Tibial nerve (tissue), 4 donors: ENCODE data around the gene FGFR1OP2. TPM values are rescaled to one million over a fixed set of nuclear protein-coding genes. Genes with fewer than 3 reads are reported as not detected.

ENCODE experiments used
- DNase-seq, 2 donors: peaks; one replicate each; pipeline ENCODE4 v3.0.0-alpha.2; 2019; ENCODE audit warnings: low spot score in 2 of 2
- H3K27ac ChIP-seq, 4 donors: fragments of 200-600 bp; sonication (generic) in 3 of 4; one replicate each; pipeline ENCODE4 v1.5.1; 2017 to 2019; ENCODE audit warnings: mild to moderate bottlenecking in 1 of 4
- H3K27me3 ChIP-seq, 2 donors: fragments of 200-600 bp; sonication (generic) in 1 of 2; one replicate each; pipeline versions ENCODE4 v1.5.1 to v1.6.0; 2017 to 2019
- H3K36me3 ChIP-seq, 3 donors: fragments of 200-600 bp; sonication (generic); one replicate each; pipeline ENCODE4 v1.5.1; 2018 to 2019
- H3K4me1 ChIP-seq, 4 donors: fragments of 200-600 bp; sonication (generic) in 3 of 4; one replicate each; pipeline ENCODE4 v1.5.1; 2017 to 2019
- H3K4me3 ChIP-seq, 4 donors: fragments of 200-600 bp; sonication (generic) in 3 of 4; one replicate each; pipeline ENCODE4 v1.5.1; 2017 to 2019; ENCODE audit warnings: mild to moderate bottlenecking in 1 of 4, moderate library complexity in 1 of 4
- H3K9me3 ChIP-seq, 4 donors: fragments of 200-600 bp; sonication (generic) in 3 of 4; one replicate each; pipeline ENCODE4 v1.5.1; 2017 to 2019
- EP300 ChIP-seq, 2 donors: sonication (generic); formaldehyde crosslinking; IDR thresholded peaks; one replicate each; pipeline ENCODE4 v1.6.1; 2017; ENCODE audit warnings: antibody characterized with exemption in 2 of 2, mild to moderate bottlenecking in 1 of 2
- POLR2A ChIP-seq, 2 donors: fragments of 450-650 bp; IDR thresholded peaks; one replicate each; pipeline ENCODE4 v1.6.1; 2017; ENCODE audit warnings: antibody characterized with exemption in 2 of 2, mild to moderate bottlenecking in 2 of 2, moderate library complexity in 2 of 2
- WGBS, 2 donors: methylation state at CpG; one replicate each; pipeline ENCODE4 v1.1.5; 2018; 5-methylcytosine and 5-hydroxymethylcytosine counted together
- total RNA-seq, 4 donors: library from RNA; depleted of rRNA; stranded (reverse); fragments of >200 nt; gene quantifications; one replicate each; pipeline ENCODE4 v1.1.0, GENCODE V29; 2016
- TF ChIP-seq, protein P1 (sequence below), 5 experiments: fragments of 200-600 bp in 3 of 5; fragments of 450-650 bp in 2 of 5; sonication (generic) in 3 of 5; IDR thresholded peaks; one replicate each; pipeline ENCODE4 v1.5.1; 2016 to 2019; ENCODE audit warnings: antibody characterized with exemption in 5 of 5, mild to moderate bottlenecking in 3 of 5, moderate library complexity in 2 of 5

Gene FGFR1OP2
- total RNA-seq, 4 donors from 2014 or later, result 106 to 142 (median 129) TPM

DNA sequence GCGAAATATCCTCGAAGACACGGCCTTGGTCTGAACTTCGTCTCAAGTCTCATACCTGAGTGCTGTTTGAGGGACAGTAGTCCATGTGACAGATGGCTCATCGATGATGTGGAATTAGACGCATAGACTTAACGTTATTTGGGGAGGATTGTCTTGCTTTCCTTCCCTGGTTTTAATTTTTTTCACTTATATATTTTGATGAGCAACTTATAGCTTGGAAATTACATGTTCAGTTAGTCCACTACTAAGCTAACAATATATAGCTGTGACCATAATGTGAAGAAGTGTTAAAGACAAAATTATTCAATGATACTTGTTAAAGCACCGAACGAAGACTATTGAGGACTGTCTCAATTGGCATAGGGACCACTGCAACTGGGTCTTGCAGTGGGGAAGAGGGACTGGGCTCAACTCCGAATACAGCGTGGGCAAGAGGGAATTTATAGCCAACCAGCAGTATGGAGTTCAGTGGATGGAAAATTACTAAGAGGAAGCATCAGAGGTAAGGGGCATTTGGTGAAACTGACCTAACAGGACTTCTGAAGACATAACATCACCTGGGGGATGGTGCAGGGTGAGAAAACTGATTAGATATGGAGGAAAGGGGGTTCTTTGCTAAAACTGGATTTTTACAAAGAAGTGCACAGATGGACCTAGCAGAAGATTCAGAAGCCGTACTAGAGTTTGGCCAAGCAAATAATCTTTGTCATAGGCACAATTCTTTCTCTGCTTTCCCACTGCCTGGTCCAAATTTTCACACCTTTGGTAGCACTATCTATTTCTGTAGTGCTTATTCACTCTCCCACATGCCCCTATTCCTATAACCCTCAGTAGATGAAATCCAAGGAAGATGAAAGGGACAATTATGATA lies 76.8 kb downstream of the FGFR1OP2 start:
- DNase-seq, result no peak
- Histone ChIP-seq H3K4me1 (peaks cover 4 to 55% (median 21%) of the 10 kb centered on the region in 4 donors), H3K27ac (peak overlapping the region; percentile 92 to 95 (median 94)), H3K27me3 (no peaks in the 10 kb centered on the region), H3K9me3 (no peaks in the 10 kb centered on the region), H3K4me3 (peak overlapping the region; percentile 78 to 98 (median 84)), H3K36me3 (no peaks in the 10 kb centered on the region)
- WGBS, 2 donors, result 58 to 59% methylated on average over 12 of the region's 12 CpGs
- TF ChIP-seq, protein P1, sequence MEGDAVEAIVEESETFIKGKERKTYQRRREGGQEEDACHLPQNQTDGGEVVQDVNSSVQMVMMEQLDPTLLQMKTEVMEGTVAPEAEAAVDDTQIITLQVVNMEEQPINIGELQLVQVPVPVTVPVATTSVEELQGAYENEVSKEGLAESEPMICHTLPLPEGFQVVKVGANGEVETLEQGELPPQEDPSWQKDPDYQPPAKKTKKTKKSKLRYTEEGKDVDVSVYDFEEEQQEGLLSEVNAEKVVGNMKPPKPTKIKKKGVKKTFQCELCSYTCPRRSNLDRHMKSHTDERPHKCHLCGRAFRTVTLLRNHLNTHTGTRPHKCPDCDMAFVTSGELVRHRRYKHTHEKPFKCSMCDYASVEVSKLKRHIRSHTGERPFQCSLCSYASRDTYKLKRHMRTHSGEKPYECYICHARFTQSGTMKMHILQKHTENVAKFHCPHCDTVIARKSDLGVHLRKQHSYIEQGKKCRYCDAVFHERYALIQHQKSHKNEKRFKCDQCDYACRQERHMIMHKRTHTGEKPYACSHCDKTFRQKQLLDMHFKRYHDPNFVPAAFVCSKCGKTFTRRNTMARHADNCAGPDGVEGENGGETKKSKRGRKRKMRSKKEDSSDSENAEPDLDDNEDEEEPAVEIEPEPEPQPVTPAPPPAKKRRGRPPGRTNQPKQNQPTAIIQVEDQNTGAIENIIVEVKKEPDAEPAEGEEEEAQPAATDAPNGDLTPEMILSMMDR (IDR thresholded peaks at IDR 0.05), result no peak
- TF ChIP-seq POLR2A (IDR thresholded peaks at IDR 0.05) (no peak), EP300 (IDR thresholded peaks at IDR 0.05) (no peak)

DNA sequence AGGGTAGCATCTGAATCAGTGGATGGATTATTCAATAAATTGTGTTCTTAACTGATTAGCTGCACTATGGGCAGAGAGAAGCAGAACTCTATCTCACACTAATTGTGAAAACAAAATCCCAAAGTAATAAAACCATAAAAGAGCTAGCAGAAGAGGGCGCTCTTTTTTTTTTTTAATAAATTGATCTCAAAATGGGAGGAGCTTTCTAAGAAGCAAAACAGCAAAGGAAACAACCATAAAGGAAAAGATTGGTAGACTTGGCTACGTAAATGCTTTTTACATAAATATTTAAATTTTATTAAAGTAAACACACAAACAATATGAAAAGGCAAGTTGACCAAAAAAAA lies 77.4 kb downstream of the FGFR1OP2 start:
- DNase-seq, result no peak
- Histone ChIP-seq H3K27ac (peak overlapping the region in 3 of 4 donors; percentile 93 to 95 (median 94)), H3K36me3 (no peaks in the 10 kb centered on the region), H3K4me1 (peaks cover 4 to 49% (median 17%) of the 10 kb centered on the region in 4 donors), H3K27me3 (no peaks in the 10 kb centered on the region), H3K4me3 (no peak overlapping the region), H3K9me3 (no peaks in the 10 kb centered on the region)
- TF ChIP-seq POLR2A (IDR thresholded peaks at IDR 0.05) (no peak), EP300 (IDR thresholded peaks at IDR 0.05) (no peak)
- TF ChIP-seq, protein P1 (IDR thresholded peaks at IDR 0.05), result peak; percentile 19 to 44 (median 34)
- 4 to 6% methylated on average over 2 of the region's 2 CpGs for WGBS, 2 donors

Other genes starting within 250 kb of the FGFR1OP2 start
- 10 to 100 TPM; 32.6 to 49.8 (median 39.9) TPM for gene ITPR2, start 105.3 kb upstream of the FGFR1OP2 start, total RNA-seq
- 10 to 100 TPM; 12.4 to 31.5 (median 19.5) TPM for gene INTS13, start 489 bp upstream of the FGFR1OP2 start, total RNA-seq
- gene TM7SF3, start 75.9 kb downstream of the FGFR1OP2 start, total RNA-seq, result 100 to 1,000 TPM in 3 of 4 donors, 10 to 100 TPM in 1; 78.6 to 124 (median 119) TPM
- gene MED21, start 84.1 kb downstream of the FGFR1OP2 start, total RNA-seq, result 10 to 100 TPM; 20.4 to 45.5 (median 35.9) TPM
- gene C12orf71, start 144.1 kb downstream of the FGFR1OP2 start, total RNA-seq, result not detected